ENCODE results near the gene PTGFRN.

- no peak for TF ChIP-seq CTCF (conservative IDR thresholded peaks at IDR 0.05; ENCODE audit: low read depth, low read length)
- TF ChIP-seq POLR2A (IDR thresholded peaks at IDR 0.05; ENCODE audit: low read depth, low read length) = no peak
These were observed 79.2 kb downstream of the PTGFRN start for GRCh38 chr1:116988908-116989307.
